GM23338 (cell line): ENCODE measurements around the gene REPS1. TPM values are rescaled to one million over a fixed set of nuclear protein-coding genes. Genes with fewer than 3 reads are reported as not detected.

Source experiments
- ATAC-seq: fragments of 200-7000 bp; cut with Tn5 transposase; 3 replicates; pipeline ENCODE4 v1.9.1; 2020
- DNase-seq: peaks from one replicate; pipeline ENCODE4 v3.0.0-alpha.2; 2015; ENCODE audit warnings: low spot score
- H2AFZ ChIP-seq: fragments of 200-600 bp; sonication (generic); 2 replicates; pipeline ENCODE4 v1.8.0; 2016; ENCODE audit warnings: antibody characterized with exemption, mild to moderate bottlenecking, moderate library complexity
- H3F3A ChIP-seq: fragments of 200-600 bp; sonication (generic); replicated peaks from 2 replicates; pipeline ENCODE4 v1.8.0; 2017; ENCODE audit warnings: antibody characterized with exemption, mixed run types, low read depth
- H3K27ac ChIP-seq: fragments of 200-600 bp; sonication (generic); 2 replicates; pipeline ENCODE4 v1.6.1; 2016; ENCODE audit warnings: low read depth
- H3K27me3 ChIP-seq: fragments of 200-600 bp; sonication (generic); 2 replicates; pipeline ENCODE4 v1.8.0; 2016; ENCODE audit warnings: mild to moderate bottlenecking, mixed run types, moderate library complexity; ENCODE audit not compliant: insufficient read depth
- H3K36me3 ChIP-seq: fragments of 200-600 bp; sonication (generic); 2 replicates; pipeline ENCODE4 v1.8.0; 2016; ENCODE audit warnings: mild to moderate bottlenecking; ENCODE audit not compliant: insufficient read depth
- H3K4me1 ChIP-seq: fragments of 200-600 bp; sonication (generic); 2 replicates; pipeline ENCODE4 v1.8.0; 2016; ENCODE audit warnings: mild to moderate bottlenecking, moderate library complexity; ENCODE audit not compliant: insufficient read depth
- H3K4me2 ChIP-seq: fragments of 200-600 bp; sonication (generic); 2 replicates; pipeline ENCODE4 v1.7.1; 2017; ENCODE audit warnings: mixed run types
- H3K4me3 ChIP-seq: fragments of 200-600 bp; sonication (generic); 2 replicates; pipeline ENCODE4 v1.6.1; 2016; ENCODE audit warnings: mixed run types
- H3K79me2 ChIP-seq: fragments of 200-600 bp; sonication (generic); replicated peaks from 2 replicates; pipeline ENCODE4 v1.8.0; 2017; ENCODE audit warnings: mild to moderate bottlenecking; ENCODE audit not compliant: insufficient read depth
- H3K9me2 ChIP-seq: fragments of 200-600 bp; sonication (generic); 2 replicates; pipeline ENCODE4 v1.8.0; 2017; ENCODE audit not compliant: insufficient read depth
- H4K20me1 ChIP-seq: fragments of 200-600 bp; sonication (generic); replicated peaks from 2 replicates; pipeline ENCODE4 v1.8.0; 2017; ENCODE audit warnings: mild to moderate bottlenecking; ENCODE audit not compliant: insufficient read depth
- H3K27ac Mint-ChIP-seq: 2 replicates; pipeline ENCODE4 v1.8.0; 2020; ENCODE audit warnings: inconsistent platforms, mild to moderate bottlenecking, moderate library complexity, mixed read lengths
- H3K27me3 Mint-ChIP-seq: 3 replicates; pipeline ENCODE4 v1.8.0; 2022; ENCODE audit warnings: low read depth, mild to moderate bottlenecking, moderate library complexity, mixed read lengths, inconsistent platforms; ENCODE audit not compliant: insufficient read depth, poor library complexity
- H3K36me3 Mint-ChIP-seq: 3 replicates; pipeline ENCODE4 v1.8.0; 2021; ENCODE audit warnings: low read depth, mild to moderate bottlenecking, inconsistent platforms, moderate library complexity, mixed read lengths
- H3K4me1 Mint-ChIP-seq: 3 replicates; pipeline ENCODE4 v1.8.0; 2020; ENCODE audit warnings: mild to moderate bottlenecking, inconsistent platforms, mixed read lengths
- H3K4me3 Mint-ChIP-seq: 3 replicates; pipeline ENCODE4 v1.8.0; 2021; ENCODE audit warnings: moderate library complexity, mild to moderate bottlenecking, inconsistent platforms, mixed read lengths
- H3K9me3 Mint-ChIP-seq: 3 replicates; pipeline ENCODE4 v1.8.0; 2020; ENCODE audit warnings: moderate library complexity, mild to moderate bottlenecking, inconsistent platforms, mixed read lengths
- CREB1 ChIP-seq: fragments of 250-450 bp; sonication (Bioruptor Pico); IDR thresholded peaks from 2 replicates; pipeline ENCODE4 v1.5.0; 2020; ENCODE audit warnings: low read depth, mild to moderate bottlenecking, moderate library complexity
- EZH2 ChIP-seq: fragments of 200-600 bp; sonication (generic); IDR thresholded peaks from one replicate; pipeline ENCODE4 v1.8.0; 2017; ENCODE audit warnings: antibody characterized with exemption, mild to moderate bottlenecking, low read depth; ENCODE audit not compliant: unreplicated experiment
- EZH2phosphoT487 ChIP-seq: fragments of 200-600 bp; sonication (generic); IDR thresholded peaks from one replicate; pipeline ENCODE4 v1.8.1; 2018; ENCODE audit warnings: antibody characterized with exemption; ENCODE audit not compliant: unreplicated experiment
- JUNB ChIP-seq: IDR thresholded peaks from one replicate; pipeline ENCODE4 v1.6.1; 2016; ENCODE audit warnings: antibody characterized with exemption; ENCODE audit not compliant: unreplicated experiment
- NANOG ChIP-seq: IDR thresholded peaks from 2 replicates; pipeline ENCODE4 v1.6.1; 2016; ENCODE audit warnings: antibody characterized with exemption, borderline replicate concordance
- POLR2AphosphoS5 ChIP-seq: IDR thresholded peaks from 2 replicates; pipeline ENCODE4 v1.6.1; 2016; ENCODE audit warnings: antibody characterized with exemption, low read depth
- STAT1 ChIP-seq: IDR thresholded peaks from one replicate; pipeline ENCODE4 v1.6.1; 2016; ENCODE audit warnings: antibody characterized with exemption; ENCODE audit not compliant: unreplicated experiment
- ZNF114 ChIP-seq: fragments of 250-450 bp; sonication (Bioruptor Pico); IDR thresholded peaks from 2 replicates; pipeline ENCODE4 v1.5.0; 2020; ENCODE audit warnings: mild to moderate bottlenecking, moderate library complexity
- ZNF331 ChIP-seq: fragments of 250-450 bp; sonication (Bioruptor Pico); IDR thresholded peaks from 2 replicates; pipeline ENCODE4 v1.5.0; 2020; ENCODE audit warnings: low read depth, mild to moderate bottlenecking, moderate library complexity
- polyA plus RNA-seq: library from polyadenylated mRNA; unstranded; fragments of >200 nt; fragmentation: Nextera tagmentation; extraction: Ambion mirVana; gene quantifications from 2 replicates; pipeline ENCODE4 v1.2.1, GENCODE V29; 2016
- total RNA-seq: library from RNA; depleted of rRNA; stranded (reverse); fragments of >200 nt; shearing (Covaris generic); gene quantifications from 2 replicates; pipeline ENCODE4 v1.2.3, GENCODE V29; 2014
- TF ChIP-seq, protein P1 (sequence below): IDR thresholded peaks from 2 replicates; pipeline ENCODE4 v1.6.1; 2016; ENCODE audit warnings: antibody characterized with exemption
- TF ChIP-seq, protein P2 (sequence below): IDR thresholded peaks from one replicate; pipeline ENCODE4 v1.6.1; 2018; ENCODE audit warnings: antibody characterized with exemption; ENCODE audit not compliant: unreplicated experiment
- TF ChIP-seq, protein P3 (sequence below), 2 experiments: fragments of 200-600 bp in 1 of 2; sonication (generic) in 1 of 2; conservative IDR thresholded peaks; 2 replicates each; pipeline versions ENCODE4 v1.5.1 to v1.6.1; 2016 to 2017; ENCODE audit warnings: antibody characterized with exemption in 2 of 2, low read depth in 2 of 2, mild to moderate bottlenecking in 2 of 2, moderate library complexity in 1 of 2

The REPS1 gene
- total and polyA plus RNA-seq, 2 experiments from 2014 or later, result 46.0 to 65.7 TPM

DNA sequence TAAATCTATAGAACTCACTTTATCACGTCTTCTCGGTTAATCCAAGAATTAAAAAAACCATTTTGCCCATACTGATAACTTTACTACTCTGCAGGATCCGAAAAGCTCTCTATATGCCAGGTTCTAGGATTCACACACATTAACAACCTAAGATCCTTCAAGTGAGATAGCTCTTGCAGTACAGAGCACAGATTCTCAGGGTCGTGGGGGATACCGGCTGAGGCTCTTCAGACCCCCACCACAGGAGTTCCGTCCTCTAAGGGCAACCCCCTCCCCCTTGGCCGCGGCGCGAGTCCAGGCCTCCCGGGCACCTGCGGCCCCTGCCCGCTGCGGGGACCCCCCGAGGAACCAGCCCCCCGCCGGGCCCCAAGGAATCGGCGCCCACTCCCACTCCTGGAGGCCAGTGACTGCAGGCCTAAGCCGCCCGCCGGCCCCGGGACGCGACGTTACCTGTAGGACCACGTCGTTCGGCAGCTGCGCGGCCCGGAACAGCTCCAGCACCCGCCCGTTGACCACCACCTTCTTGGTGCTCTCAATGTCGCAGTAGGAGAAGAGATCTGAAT is 892 bp downstream of the REPS1 start:
- Histone ChIP-seq H3K4me1 (peaks cover 30% of the 10 kb centered on the region), H3K9me2 (no peaks in the 10 kb centered on the region), H3K79me2 (peaks cover 52% of the 10 kb centered on the region), H3K27me3 (no peaks in the 10 kb centered on the region), H4K20me1 (no peaks in the 10 kb centered on the region; the same call in 1 of the 2 replicates), H3K4me3 (peak overlapping the region; percentile 79), H3K4me2 (peak overlapping the region; percentile 82), H3K27ac (no peak overlapping the region), H3K36me3 (no peaks in the 10 kb centered on the region), H2AFZ (peak overlapping the region; percentile 61; the same call in 1 of the 2 replicates), H3F3A (no peaks in the 10 kb centered on the region)
- ATAC-seq, result peak; percentile 21
- Mint-ChIP-seq H3K9me3 (no peaks in the 10 kb centered on the region), H3K27me3 (peaks cover 8% of the 10 kb centered on the region), H3K36me3 (no peaks in the 10 kb centered on the region), H3K4me1 (peaks cover 18% of the 10 kb centered on the region), H3K4me3 (no peak overlapping the region; the same call in 1 of the 3 replicates), H3K27ac (no peak overlapping the region; the same call in 1 of the 2 replicates)
- no peak for TF ChIP-seq EZH2
- TF ChIP-seq POLR2AphosphoS5, result no peak
- TF ChIP-seq NANOG, result no peak
- peak; percentile 55 for DNase-seq

DNA sequence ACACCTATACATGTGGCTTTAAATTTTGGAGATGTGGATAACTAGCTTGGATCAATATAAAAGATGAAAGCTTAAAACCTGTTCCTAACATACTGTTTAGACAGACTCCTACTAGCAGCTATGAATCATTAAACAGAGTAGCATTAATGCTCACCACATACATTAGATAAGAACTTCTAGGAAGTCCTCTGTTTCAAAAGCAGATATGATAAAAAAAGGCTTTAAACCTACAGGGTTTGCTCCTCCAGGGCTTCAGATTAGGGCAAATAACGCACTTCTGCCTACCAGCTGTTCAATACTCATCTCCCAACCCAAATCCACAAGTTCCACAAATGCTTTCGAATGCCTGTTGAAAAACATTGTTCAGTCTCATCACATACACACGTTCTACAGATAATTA is 1.5 kb downstream of the REPS1 start:
- H3K36me3 ChIP-seq, result no peaks in the 10 kb centered on the region
- H3K9me2 ChIP-seq, result no peaks in the 10 kb centered on the region
- H3K27ac ChIP-seq, result no peak overlapping the region
- peaks cover 21% of the 10 kb centered on the region for H3K4me1 Mint-ChIP-seq
- no peaks in the 10 kb centered on the region for H3K27me3 ChIP-seq
- peaks cover 2% of the 10 kb centered on the region; the same call in 1 of the 2 replicates for H4K20me1 ChIP-seq
- H3K4me3 Mint-ChIP-seq, result no peak overlapping the region; the same call in 2 of the 3 replicates
- H3K27me3 Mint-ChIP-seq, result peaks cover 6% of the 10 kb centered on the region
- H2AFZ ChIP-seq, result no peak overlapping the region
- peak overlapping the region; percentile 82 for H3K4me2 ChIP-seq
- H3K36me3 Mint-ChIP-seq, result no peaks in the 10 kb centered on the region
- peaks cover 30% of the 10 kb centered on the region for H3K4me1 ChIP-seq
- peaks cover 58% of the 10 kb centered on the region for H3K79me2 ChIP-seq
- H3K4me3 ChIP-seq, result peak overlapping the region; percentile 79
- ATAC-seq (no peak), DNase-seq (no peak)
- H3K9me3 Mint-ChIP-seq, result no peaks in the 10 kb centered on the region
- H3K27ac Mint-ChIP-seq, result no peak overlapping the region
- H3F3A ChIP-seq, result no peaks in the 10 kb centered on the region
- no peak for TF ChIP-seq ZNF114
- TF ChIP-seq EZH2phosphoT487, result no peak
- TF ChIP-seq, protein P1, sequence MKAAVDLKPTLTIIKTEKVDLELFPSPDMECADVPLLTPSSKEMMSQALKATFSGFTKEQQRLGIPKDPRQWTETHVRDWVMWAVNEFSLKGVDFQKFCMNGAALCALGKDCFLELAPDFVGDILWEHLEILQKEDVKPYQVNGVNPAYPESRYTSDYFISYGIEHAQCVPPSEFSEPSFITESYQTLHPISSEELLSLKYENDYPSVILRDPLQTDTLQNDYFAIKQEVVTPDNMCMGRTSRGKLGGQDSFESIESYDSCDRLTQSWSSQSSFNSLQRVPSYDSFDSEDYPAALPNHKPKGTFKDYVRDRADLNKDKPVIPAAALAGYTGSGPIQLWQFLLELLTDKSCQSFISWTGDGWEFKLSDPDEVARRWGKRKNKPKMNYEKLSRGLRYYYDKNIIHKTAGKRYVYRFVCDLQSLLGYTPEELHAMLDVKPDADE, result no peak
- no peak for TF ChIP-seq CREB1
- TF ChIP-seq EZH2, result no peak
- TF ChIP-seq, protein P2, sequence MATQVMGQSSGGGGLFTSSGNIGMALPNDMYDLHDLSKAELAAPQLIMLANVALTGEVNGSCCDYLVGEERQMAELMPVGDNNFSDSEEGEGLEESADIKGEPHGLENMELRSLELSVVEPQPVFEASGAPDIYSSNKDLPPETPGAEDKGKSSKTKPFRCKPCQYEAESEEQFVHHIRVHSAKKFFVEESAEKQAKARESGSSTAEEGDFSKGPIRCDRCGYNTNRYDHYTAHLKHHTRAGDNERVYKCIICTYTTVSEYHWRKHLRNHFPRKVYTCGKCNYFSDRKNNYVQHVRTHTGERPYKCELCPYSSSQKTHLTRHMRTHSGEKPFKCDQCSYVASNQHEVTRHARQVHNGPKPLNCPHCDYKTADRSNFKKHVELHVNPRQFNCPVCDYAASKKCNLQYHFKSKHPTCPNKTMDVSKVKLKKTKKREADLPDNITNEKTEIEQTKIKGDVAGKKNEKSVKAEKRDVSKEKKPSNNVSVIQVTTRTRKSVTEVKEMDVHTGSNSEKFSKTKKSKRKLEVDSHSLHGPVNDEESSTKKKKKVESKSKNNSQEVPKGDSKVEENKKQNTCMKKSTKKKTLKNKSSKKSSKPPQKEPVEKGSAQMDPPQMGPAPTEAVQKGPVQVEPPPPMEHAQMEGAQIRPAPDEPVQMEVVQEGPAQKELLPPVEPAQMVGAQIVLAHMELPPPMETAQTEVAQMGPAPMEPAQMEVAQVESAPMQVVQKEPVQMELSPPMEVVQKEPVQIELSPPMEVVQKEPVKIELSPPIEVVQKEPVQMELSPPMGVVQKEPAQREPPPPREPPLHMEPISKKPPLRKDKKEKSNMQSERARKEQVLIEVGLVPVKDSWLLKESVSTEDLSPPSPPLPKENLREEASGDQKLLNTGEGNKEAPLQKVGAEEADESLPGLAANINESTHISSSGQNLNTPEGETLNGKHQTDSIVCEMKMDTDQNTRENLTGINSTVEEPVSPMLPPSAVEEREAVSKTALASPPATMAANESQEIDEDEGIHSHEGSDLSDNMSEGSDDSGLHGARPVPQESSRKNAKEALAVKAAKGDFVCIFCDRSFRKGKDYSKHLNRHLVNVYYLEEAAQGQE, result no peak
- no peak for TF ChIP-seq POLR2AphosphoS5
- TF ChIP-seq NANOG, result no peak
- no peak for TF ChIP-seq ZNF331 (CRISPR knock-in tag)
- no peak for TF ChIP-seq STAT1
- TF ChIP-seq JUNB, result no peak
- TF ChIP-seq, protein P3, sequence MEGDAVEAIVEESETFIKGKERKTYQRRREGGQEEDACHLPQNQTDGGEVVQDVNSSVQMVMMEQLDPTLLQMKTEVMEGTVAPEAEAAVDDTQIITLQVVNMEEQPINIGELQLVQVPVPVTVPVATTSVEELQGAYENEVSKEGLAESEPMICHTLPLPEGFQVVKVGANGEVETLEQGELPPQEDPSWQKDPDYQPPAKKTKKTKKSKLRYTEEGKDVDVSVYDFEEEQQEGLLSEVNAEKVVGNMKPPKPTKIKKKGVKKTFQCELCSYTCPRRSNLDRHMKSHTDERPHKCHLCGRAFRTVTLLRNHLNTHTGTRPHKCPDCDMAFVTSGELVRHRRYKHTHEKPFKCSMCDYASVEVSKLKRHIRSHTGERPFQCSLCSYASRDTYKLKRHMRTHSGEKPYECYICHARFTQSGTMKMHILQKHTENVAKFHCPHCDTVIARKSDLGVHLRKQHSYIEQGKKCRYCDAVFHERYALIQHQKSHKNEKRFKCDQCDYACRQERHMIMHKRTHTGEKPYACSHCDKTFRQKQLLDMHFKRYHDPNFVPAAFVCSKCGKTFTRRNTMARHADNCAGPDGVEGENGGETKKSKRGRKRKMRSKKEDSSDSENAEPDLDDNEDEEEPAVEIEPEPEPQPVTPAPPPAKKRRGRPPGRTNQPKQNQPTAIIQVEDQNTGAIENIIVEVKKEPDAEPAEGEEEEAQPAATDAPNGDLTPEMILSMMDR (conservative IDR thresholded peaks at IDR 0.05; ENCODE audit: low read depth in 2 of 2), result no peak
